HG02642 (cell line): ENCODE results near the gene NRXN3.

ENCODE experiments used
- ATAC-seq: cut with Tn5 transposase; IDR thresholded peaks from one replicate; pipeline ENCODE4 v1.9.1; 2021; ENCODE audit warnings: mild to moderate bottlenecking; ENCODE audit not compliant: unreplicated experiment, poor library complexity

Gene NRXN3

GRCh38 chr14:79354336-79354735 lies 1184.2 kb downstream of the NRXN3 start:
- ATAC-seq: no peak

GRCh38 chr14:79356040-79356439 lies 1185.9 kb downstream of the NRXN3 start:
- ATAC-seq: no peak

GRCh38 chr14:79357307-79357706 lies 1187.1 kb downstream of the NRXN3 start:
- ATAC-seq: no peak

- ATAC-seq: no peak
Measured at GRCh38 chr14:79363291-79363690, 1193.1 kb downstream of the NRXN3 start.

GRCh38 chr14:79369359-79370332 lies 1199.5 kb downstream of the NRXN3 start:
- no peak for ATAC-seq

GRCh38 chr14:79370969-79371368 lies 1200.8 kb downstream of the NRXN3 start:
- no peak for ATAC-seq

- no peak for ATAC-seq
Measured at GRCh38 chr14:79373451-79373850, 1203.3 kb downstream of the NRXN3 start.

- no peak for ATAC-seq
Measured at GRCh38 chr14:79375356-79375755, 1205.2 kb downstream of the NRXN3 start.

GRCh38 chr14:79376557-79376956 lies 1206.4 kb downstream of the NRXN3 start:
- ATAC-seq: no peak

- no peak for ATAC-seq
Measured at GRCh38 chr14:79378020-79378419, 1207.8 kb downstream of the NRXN3 start.

GRCh38 chr14:79379266-79379665 lies 1209.1 kb downstream of the NRXN3 start:
- ATAC-seq: no peak

- no peak for ATAC-seq
Measured at GRCh38 chr14:79383031-79383430, 1212.9 kb downstream of the NRXN3 start.

GRCh38 chr14:79383475-79383874 lies 1213.3 kb downstream of the NRXN3 start:
- no peak for ATAC-seq

- no peak for ATAC-seq
Measured at GRCh38 chr14:79395061-79395460, 1224.9 kb downstream of the NRXN3 start.

- ATAC-seq: no peak
Measured at GRCh38 chr14:79404874-79405511, 1234.8 kb downstream of the NRXN3 start.

- ATAC-seq: no peak
Measured at GRCh38 chr14:79405512-79405910, 1235.3 kb downstream of the NRXN3 start.

GRCh38 chr14:79407572-79407971 lies 1237.4 kb downstream of the NRXN3 start:
- no peak for ATAC-seq

- ATAC-seq: no peak
Measured at GRCh38 chr14:79408696-79409095, 1238.5 kb downstream of the NRXN3 start.

GRCh38 chr14:79411403-79412174 lies 1241.4 kb downstream of the NRXN3 start:
- ATAC-seq: no peak

GRCh38 chr14:79412822-79413221 lies 1242.6 kb downstream of the NRXN3 start:
- ATAC-seq: no peak
